CD4-positive, alpha-beta T cell treated with Interleukin-10 for 1 hour (primary cell): ENCODE data around the gene SMG9.

Experiments
- DNase-seq: peaks from one replicate; pipeline ENCODE4 v3.0.0-alpha.2; 2020

SMG9 gene

GRCh38 chr19:43754503-43755255 is at the start of gene SMG9:
Gene SMG9 (minus strand): TSS chr19:43754962. CDS start chr19:43750741, 4,221 bp downstream.
- peak; percentile 98 for DNase-seq

DNA sequence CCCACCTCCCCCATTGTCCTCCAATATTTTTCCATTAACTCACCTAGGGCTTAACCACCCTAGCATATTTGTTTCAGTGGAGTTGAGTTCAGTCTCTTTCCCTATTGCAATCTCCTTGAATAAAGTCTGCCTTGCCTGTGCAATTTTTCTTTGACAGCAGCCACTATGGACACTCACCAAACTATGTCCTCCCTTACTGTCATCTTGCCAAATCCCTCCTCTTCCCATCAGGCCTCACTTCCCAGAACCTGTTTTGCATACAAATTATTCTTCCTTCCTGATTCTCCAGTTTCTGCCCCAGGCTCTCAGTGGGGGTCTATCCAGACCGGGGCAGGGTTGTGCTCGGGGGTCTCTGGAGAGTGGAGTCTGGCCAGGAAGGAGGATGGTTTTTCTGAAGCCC is 49.7 kb upstream of the SMG9 start:
- DNase-seq = no peak

GRCh38 chr19:43802216-43802951 is 47.6 kb upstream of the SMG9 start, which contains the start of gene LYPD5:
Gene LYPD5 (minus strand): TSS chr19:43802447. CDS start chr19:43802380, 67 bp downstream.
- no peak for DNase-seq

GRCh38 chr19:43799502-43800142 is 44.9 kb upstream of the SMG9 start:
- no peak for DNase-seq

- peak; percentile 47 for DNase-seq
Observed at GRCh38 chr19:43798546-43799409, 44.0 kb upstream of the SMG9 start.

GRCh38 chr19:43798026-43798545 is 43.3 kb upstream of the SMG9 start:
- DNase-seq = no peak

- DNase-seq = no peak
Observed at GRCh38 chr19:43797556-43797955, 42.8 kb upstream of the SMG9 start.

DNA sequence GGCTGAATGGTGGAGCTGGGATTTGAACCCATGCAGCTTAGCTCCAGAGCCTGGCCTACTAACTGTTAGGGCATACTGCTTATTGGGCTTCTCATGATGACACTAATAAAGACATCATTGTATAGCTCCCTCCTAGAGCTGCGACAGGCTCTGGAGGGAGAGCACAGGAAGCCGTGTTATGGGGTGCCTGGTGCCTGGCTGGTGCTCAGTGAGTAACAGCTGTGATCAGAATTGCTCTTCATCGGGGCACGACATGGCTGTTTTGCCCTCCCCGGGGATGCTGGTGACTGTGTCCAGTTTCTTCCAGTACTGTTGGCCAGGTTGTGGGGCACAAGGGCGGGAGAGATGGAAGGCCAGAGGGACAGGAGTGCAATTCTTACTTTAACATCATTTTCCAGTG is 42.4 kb upstream of the SMG9 start:
- DNase-seq = no peak

DNA sequence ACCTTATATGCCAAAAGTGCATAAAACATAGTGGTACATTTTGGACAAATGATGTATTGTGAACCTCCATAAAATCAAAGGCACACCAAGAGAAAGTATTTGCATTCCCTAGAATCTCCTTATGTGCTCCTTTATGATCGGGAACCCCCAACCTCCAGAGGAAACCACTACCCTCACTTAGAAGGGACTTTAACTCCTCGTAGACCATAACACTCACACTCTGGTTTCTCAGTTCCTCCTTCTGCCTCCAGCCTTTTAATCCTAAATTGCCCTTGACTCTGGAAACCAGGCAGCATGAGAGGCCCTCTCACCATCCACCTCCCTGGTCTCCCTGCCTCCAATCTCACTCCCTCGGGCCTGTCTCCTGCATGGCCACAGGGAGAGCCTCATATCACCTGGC is 35.8 kb upstream of the SMG9 start:
- no peak for DNase-seq

- DNase-seq = no peak
Observed at GRCh38 chr19:43789029-43789428, 34.3 kb upstream of the SMG9 start.

DNA sequence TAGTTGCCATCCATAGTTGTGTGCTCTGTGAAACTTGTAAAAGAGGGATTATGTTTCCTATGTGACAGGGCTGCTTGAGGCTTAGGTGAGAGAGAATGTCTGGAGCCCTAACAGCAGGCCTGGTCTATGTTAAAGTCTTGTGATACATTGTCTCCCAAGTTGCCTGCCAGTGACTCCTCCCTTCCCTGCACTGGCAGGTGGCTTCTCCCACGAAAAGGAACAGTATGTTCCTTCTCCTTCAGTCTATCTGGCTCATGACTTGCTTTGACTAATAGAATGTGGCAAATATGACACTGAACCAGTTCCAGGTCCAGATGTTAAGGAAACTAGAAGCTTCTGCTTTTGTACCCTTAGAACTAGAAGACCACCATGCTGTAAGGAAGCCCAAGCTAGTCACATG is 31.9 kb upstream of the SMG9 start:
- no peak for DNase-seq

- DNase-seq = peak; percentile 80
Observed at GRCh38 chr19:43784981-43785808, 30.4 kb upstream of the SMG9 start.

- DNase-seq = peak; percentile 54
Observed at GRCh38 chr19:43784241-43784980, 29.6 kb upstream of the SMG9 start.

- no peak for DNase-seq
Observed at GRCh38 chr19:43783636-43784035, 28.9 kb upstream of the SMG9 start.

DNA sequence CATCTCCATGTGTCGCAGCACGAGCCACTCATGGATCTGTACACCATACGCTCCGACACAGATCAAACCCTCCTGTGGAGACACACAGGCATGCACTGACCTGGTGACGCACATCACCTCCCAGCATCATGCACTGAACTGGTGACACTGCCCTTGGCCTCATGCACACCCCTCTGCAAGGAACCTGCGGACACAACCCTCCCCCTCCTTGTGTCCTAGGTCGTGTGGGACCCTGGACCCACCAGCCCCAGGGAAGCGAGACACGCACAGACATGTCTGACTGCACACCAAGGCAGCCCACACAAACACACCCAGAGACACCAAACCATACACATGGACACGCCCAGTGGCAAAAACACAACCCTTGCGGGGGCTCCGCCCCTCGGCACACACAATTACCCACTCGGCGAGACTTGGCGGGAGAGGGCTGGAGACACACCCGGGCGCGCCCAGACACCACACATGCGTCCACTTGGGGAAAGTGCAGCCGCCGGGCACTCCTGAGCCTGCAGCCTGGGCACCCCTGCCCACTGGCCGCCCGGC is 28.0 kb upstream of the SMG9 start:
- DNase-seq = no peak

DNA sequence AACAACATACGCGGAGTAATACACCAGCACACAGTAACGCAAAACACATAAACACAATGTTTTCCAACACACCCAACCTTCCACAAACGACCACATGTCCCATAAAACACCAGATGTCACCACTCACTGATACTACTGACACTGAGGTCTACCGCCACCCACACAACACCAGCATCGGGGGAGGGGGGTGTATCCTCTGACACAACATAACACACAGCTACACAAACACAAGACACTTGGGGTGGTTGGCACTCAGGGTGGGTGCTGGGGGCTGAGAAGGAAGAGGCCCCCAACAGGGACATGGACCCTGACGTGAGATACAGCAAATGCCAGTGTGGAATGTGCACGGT is 27.5 kb upstream of the SMG9 start:
- no peak for DNase-seq

DNA sequence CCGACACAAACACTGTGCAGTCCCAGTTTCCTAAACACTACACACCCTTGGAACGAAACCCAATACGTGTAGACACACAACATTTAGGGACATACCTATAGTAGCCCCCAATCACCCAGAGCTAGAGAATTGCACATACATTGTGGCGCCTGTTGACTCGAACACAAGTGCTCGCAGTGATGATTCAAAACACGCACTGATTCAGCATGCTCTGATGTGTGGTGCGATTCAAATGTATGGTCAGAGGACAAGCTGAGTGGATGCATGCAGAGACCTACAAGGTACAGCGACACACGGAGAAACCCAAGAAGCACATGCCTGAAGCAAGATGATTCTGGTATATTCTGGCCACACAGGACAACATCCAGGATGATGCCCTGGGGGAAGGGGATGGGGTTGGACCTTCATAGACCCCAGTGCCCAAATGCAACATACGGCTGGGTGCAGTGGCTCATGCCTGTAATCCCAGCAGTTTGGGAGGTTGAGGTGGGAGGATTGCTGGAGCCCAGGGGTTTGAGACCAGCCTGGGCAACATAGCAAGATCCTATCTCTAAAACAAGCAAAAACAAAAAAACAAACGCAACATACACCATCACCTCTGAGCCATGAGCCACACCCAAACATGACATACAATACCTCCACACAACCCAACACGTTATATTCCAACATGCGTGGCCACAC is 27.0 kb upstream of the SMG9 start:
- DNase-seq = no peak

DNA sequence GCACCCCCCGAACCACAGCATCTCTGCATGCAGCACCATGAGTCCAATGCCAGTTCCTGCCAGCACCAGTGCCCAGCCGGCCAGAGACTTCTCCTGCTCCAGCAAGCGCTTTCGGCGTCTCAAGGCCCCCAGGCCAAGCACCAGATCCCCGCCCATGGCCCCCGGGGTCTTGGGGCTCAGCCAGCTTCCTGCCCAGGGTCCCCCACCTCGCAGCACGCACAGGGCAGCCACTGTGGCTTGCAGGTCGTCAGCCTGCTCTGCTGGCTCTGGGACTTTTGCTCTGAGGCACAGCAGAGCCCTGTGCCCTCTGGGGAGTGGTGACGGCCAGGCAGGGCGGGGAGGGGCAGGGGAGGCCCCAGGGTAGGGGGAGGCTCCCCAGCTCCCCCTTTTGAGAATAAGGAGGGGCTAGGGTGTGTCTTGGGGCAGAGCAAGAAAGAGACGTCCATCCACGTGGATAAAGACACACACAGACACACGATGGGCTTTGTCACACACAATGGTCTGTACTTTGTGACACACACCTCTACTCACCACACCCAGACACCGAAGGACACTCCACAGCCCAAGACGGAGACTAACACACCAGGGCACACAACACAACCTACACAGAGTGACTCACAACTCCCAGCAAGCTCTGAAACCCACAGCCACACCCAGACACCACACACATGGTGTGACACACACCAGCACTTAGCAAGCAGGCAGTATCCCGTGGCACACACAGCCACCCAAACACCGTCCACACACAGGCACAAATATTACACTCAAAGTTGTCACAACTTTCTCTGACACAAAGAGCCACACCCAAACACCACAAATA is 26.2 kb upstream of the SMG9 start, which contains the start of gene KCNN4:
Gene KCNN4, minus strand, starts transcription at position 268 of the 820 bp plus-strand sequence. Its CDS starts 112 bp downstream, at position 156.
- DNase-seq = peak; percentile 74

- DNase-seq = no peak
Observed at GRCh38 chr19:43779820-43780219, 25.1 kb upstream of the SMG9 start.
